Measurements from ENCODE around the gene HLA-DOB. TPM values are rescaled to one million over a fixed set of nuclear protein-coding genes. Genes with fewer than 3 reads are reported as not detected.

The HLA-DOB gene
- total and polyA plus RNA-seq, 2 of the 13 experiments (the other 11 are each of a cell fraction or from before 2014, with no cell fraction given): not detected

GRCh38 chr6:32852844-32853540, 36.2 kb upstream of the HLA-DOB start (continued):
- no peak for TF ChIP-seq ZNF800 (CRISPR knock-in tag; IDR thresholded peaks at IDR 0.05)
- TF ChIP-seq ZBTB40 (IDR thresholded peaks at IDR 0.05): no peak
- no peak for TF ChIP-seq ZBTB40 (CRISPR knock-in tag; IDR thresholded peaks at IDR 0.05)
- TF ChIP-seq ZNF776 (CRISPR knock-in tag; IDR thresholded peaks at IDR 0.05): no peak
- peak; percentile 26; the same call in 1 of the 2 replicates for TF ChIP-seq SALL1 (CRISPR knock-in tag; IDR thresholded peaks at IDR 0.05)
- TF ChIP-seq RERE (CRISPR knock-in tag; IDR thresholded peaks at IDR 0.05; ENCODE audit: low read depth): no peak
- no peak for TF ChIP-seq ZNF414 (CRISPR knock-in tag; IDR thresholded peaks at IDR 0.05)
- peak; percentile 34; the same call in 1 of the 2 replicates for TF ChIP-seq BRD4 (CRISPR knock-in tag; IDR thresholded peaks at IDR 0.05)
- TF ChIP-seq ZSCAN30 (CRISPR knock-in tag; IDR thresholded peaks at IDR 0.05): no peak
- TF ChIP-seq NAIF1 (CRISPR knock-in tag; IDR thresholded peaks at IDR 0.05; ENCODE audit: borderline replicate concordance): 0 out of 2 replicates have a peak, but pooled peaks have one; percentile 6
- peak; percentile 19 for TF ChIP-seq MEIS2 (CRISPR knock-in tag; IDR thresholded peaks at IDR 0.05)

Measured in HepG2 (cell line).